ENCODE measurements around the gene DDX24.

- no peak for TF ChIP-seq POLR2A (IDR thresholded peaks at IDR 0.05)
- TF ChIP-seq EP300 (IDR thresholded peaks at IDR 0.05), result no peak
These were observed 37.1 kb downstream of the DDX24 start for GRCh38 chr14:94043756-94044475.

Measured in suprapubic skin (tissue), 2 donors.